Central memory CD8-positive, alpha-beta T cell (primary cell): ENCODE measurements around the gene SEMA5A.

Experiments
- ATAC-seq: fragments of 150-1000 bp; cut with Tn5 transposase; replicated peaks from 2 replicates; pipeline ENCODE4 v1.10.0; 2022; ENCODE audit warnings: mild to moderate bottlenecking, moderate FRiP score, moderate number of reproducible peaks; ENCODE audit not compliant: poor library complexity, severe bottlenecking; ENCODE audit errors: extremely low read depth
- DNase-seq, 2 donors: peaks; one replicate each; pipeline ENCODE4 v3.0.0; 2021; ENCODE audit warnings: low spot score in 2 of 2
- H3K27ac Mint-ChIP-seq: one replicate; pipeline ENCODE4 v1.8.0; 2022; ENCODE audit warnings: low read depth, mild to moderate bottlenecking, moderate library complexity, mixed read lengths
- H3K27me3 Mint-ChIP-seq: one replicate; pipeline ENCODE4 v1.8.0; 2022; ENCODE audit warnings: mixed read lengths
- H3K36me3 Mint-ChIP-seq: one replicate; pipeline ENCODE4 v1.8.0; 2022; ENCODE audit warnings: mild to moderate bottlenecking, moderate library complexity, mixed read lengths; ENCODE audit not compliant: insufficient read depth
- H3K4me1 Mint-ChIP-seq: one replicate; pipeline ENCODE4 v1.8.0; 2022; ENCODE audit warnings: mixed read lengths
- H3K4me3 Mint-ChIP-seq: one replicate; pipeline ENCODE4 v1.8.0; 2022; ENCODE audit warnings: mild to moderate bottlenecking, moderate library complexity, mixed read lengths
- H3K9me3 Mint-ChIP-seq: one replicate; pipeline ENCODE4 v1.8.0; 2022; ENCODE audit warnings: mixed read lengths

Gene SEMA5A

GRCh38 chr5:9498541-9499497 lies 47.1 kb downstream of the SEMA5A start:
- peaks cover 18% of the 10 kb centered on the region for H3K9me3 Mint-ChIP-seq
- ATAC-seq (no peak), DNase-seq (no peak)
- no peaks in the 10 kb centered on the region for H3K4me1 Mint-ChIP-seq
- H3K27me3 Mint-ChIP-seq, result no peaks in the 10 kb centered on the region
- no peaks in the 10 kb centered on the region for H3K36me3 Mint-ChIP-seq
- H3K4me3 Mint-ChIP-seq, result no peak overlapping the region
- no peak overlapping the region for H3K27ac Mint-ChIP-seq

DNA sequence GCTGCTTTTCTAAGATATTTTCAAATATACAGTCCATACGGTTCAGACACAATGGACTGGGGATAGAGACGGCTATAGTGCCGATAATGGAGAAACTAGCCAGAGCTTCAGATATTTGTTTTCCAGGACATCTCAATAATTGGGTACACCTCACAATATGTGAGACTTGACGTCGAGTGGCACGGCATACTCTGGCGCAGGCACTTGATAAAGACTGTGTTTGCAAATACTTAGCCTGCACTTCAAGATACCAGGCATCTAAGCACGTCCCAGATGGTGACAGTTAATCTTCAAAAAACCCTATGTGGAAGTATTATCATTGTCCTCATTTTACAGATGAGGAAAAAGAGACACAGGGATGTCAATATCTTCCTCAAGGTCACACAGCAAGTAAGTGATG lies 48.5 kb downstream of the SEMA5A start:
- Mint-ChIP-seq H3K27me3 (no peaks in the 10 kb centered on the region), H3K4me3 (no peak overlapping the region), H3K4me1 (no peaks in the 10 kb centered on the region), H3K27ac (no peak overlapping the region), H3K36me3 (no peaks in the 10 kb centered on the region), H3K9me3 (peaks cover 10% of the 10 kb centered on the region)
- ATAC-seq, result no peak
- DNase-seq, result no peak

GRCh38 chr5:9496801-9497200 lies 49.1 kb downstream of the SEMA5A start:
- Mint-ChIP-seq H3K36me3 (no peaks in the 10 kb centered on the region), H3K27ac (no peak overlapping the region), H3K9me3 (peaks cover 13% of the 10 kb centered on the region), H3K4me3 (no peak overlapping the region), H3K4me1 (no peaks in the 10 kb centered on the region), H3K27me3 (no peaks in the 10 kb centered on the region)
- DNase-seq (no peak), ATAC-seq (no peak)

- Mint-ChIP-seq H3K4me1 (no peaks in the 10 kb centered on the region), H3K9me3 (peaks cover 14% of the 10 kb centered on the region), H3K36me3 (no peaks in the 10 kb centered on the region), H3K4me3 (no peak overlapping the region), H3K27me3 (no peaks in the 10 kb centered on the region), H3K27ac (no peak overlapping the region)
- DNase-seq (no peak), ATAC-seq (no peak)
Observed at GRCh38 chr5:9495121-9495520, 50.8 kb downstream of the SEMA5A start.

DNA sequence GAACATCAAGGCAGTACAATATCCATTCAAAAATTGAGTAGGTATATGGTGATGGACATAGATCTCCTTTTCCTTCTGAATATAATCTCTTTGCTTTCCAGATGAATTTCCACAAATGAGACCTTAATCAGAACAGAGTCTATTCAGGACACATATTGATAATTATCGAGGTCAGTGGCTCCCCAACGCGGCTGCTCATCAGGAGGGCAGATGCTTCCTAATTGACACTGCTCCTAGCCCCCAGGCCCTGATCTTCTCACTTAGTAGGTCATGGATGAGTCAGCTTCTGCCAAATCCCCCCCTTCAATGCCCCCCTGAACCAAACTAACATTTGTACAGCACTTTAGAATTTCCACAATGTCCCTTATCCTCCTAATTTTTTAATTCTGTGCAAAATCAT lies 51.6 kb downstream of the SEMA5A start:
- DNase-seq (no peak), ATAC-seq (no peak)
- no peak overlapping the region for H3K27ac Mint-ChIP-seq
- H3K9me3 Mint-ChIP-seq, result peaks cover 14% of the 10 kb centered on the region
- H3K36me3 Mint-ChIP-seq, result no peaks in the 10 kb centered on the region
- H3K4me3 Mint-ChIP-seq, result no peak overlapping the region
- H3K27me3 Mint-ChIP-seq, result no peaks in the 10 kb centered on the region
- no peaks in the 10 kb centered on the region for H3K4me1 Mint-ChIP-seq

DNA sequence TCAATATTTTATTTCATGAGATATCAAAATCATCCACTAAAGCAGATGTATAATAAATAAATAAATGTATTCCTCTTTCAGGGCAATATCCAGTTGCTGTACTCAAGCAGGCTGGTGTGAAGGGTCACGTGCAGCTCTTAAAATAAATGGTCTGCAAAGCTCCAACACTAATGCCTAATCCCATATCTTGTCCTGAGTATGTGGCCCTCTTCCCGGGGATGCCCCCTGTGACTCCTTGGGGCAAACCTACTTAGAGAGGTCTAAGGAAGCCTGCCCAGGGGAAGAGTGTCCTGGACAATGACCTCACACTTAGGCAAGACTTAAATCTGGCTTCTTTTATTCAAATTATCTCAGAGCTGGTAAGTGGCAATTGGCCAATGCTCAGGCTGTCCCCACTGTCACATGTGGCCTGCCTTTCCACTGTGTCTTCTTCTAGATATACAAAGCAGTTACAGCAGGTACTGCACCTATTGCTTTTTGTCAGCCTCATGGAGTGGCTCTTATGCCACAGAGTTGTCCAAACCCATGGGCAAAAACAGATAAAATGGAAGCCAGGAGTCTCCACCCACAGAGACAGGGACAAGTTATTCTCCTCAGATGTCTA lies 55.3 kb downstream of the SEMA5A start:
- Mint-ChIP-seq H3K27ac (no peak overlapping the region), H3K9me3 (peaks cover 25% of the 10 kb centered on the region), H3K4me1 (no peaks in the 10 kb centered on the region), H3K36me3 (no peaks in the 10 kb centered on the region), H3K27me3 (no peaks in the 10 kb centered on the region), H3K4me3 (no peak overlapping the region)
- no peak for ATAC-seq
- DNase-seq, result no peak

- no peak overlapping the region for H3K4me3 Mint-ChIP-seq
- DNase-seq (no peak), ATAC-seq (no peak)
- H3K36me3 Mint-ChIP-seq, result no peaks in the 10 kb centered on the region
- peaks cover 32% of the 10 kb centered on the region for H3K9me3 Mint-ChIP-seq
- H3K4me1 Mint-ChIP-seq, result no peaks in the 10 kb centered on the region
- no peak overlapping the region for H3K27ac Mint-ChIP-seq
- H3K27me3 Mint-ChIP-seq, result no peaks in the 10 kb centered on the region
Observed at GRCh38 chr5:9483779-9484178, 62.1 kb downstream of the SEMA5A start.

DNA sequence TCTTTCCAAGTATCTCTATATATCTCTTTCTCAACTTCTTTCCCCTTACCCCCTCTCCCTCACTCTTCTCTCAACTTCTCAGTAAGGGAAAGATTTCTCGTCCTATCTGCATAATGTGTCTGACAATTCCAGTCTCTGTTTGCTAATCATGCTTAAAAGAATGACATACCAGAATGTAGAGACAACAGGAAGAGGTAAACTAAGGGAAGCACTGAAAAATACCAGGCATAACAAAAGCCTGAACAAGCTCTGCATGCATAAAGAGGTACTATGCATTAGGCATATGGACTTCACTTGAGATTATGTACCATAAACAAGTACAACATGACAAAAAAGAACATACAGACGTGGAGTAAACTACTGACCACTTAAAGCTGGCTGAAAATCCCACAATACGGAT lies 62.6 kb downstream of the SEMA5A start:
- ATAC-seq (no peak), DNase-seq (no peak)
- Mint-ChIP-seq H3K4me1 (no peaks in the 10 kb centered on the region), H3K36me3 (no peaks in the 10 kb centered on the region), H3K27me3 (no peaks in the 10 kb centered on the region), H3K9me3 (peaks cover 38% of the 10 kb centered on the region), H3K4me3 (no peak overlapping the region), H3K27ac (no peak overlapping the region)

DNA sequence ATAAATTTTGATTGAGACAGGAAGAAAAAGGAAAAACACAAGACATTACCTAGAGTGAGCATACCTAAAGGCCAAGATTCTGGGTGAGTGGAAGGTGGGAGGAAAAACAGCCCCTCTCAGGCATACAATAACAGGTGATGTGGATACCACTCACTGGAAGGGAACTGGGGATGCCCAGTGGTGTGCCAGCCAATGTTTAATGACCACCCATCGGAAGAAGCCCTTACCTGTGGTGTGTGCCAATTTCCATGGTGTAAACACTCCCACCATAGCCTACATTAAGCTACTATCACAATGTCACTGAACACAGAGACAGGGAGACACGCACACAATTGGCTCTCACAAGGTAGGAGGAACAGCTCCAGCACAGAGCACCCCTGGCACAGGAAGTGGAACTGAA lies 63.5 kb downstream of the SEMA5A start:
- H3K4me1 Mint-ChIP-seq, result no peaks in the 10 kb centered on the region
- no peak for ATAC-seq
- H3K36me3 Mint-ChIP-seq, result no peaks in the 10 kb centered on the region

GRCh38 chr5:9480499-9480898 lies 65.4 kb downstream of the SEMA5A start:
- Mint-ChIP-seq H3K4me3 (no peak overlapping the region), H3K27me3 (no peaks in the 10 kb centered on the region), H3K4me1 (no peaks in the 10 kb centered on the region), H3K27ac (no peak overlapping the region), H3K9me3 (peaks cover 34% of the 10 kb centered on the region), H3K36me3 (no peaks in the 10 kb centered on the region)
- ATAC-seq, result no peak
- DNase-seq, result no peak

More for the DNA sequence above, 63.5 kb downstream of the SEMA5A start:
- peaks cover 43% of the 10 kb centered on the region for H3K9me3 Mint-ChIP-seq
- H3K4me3 Mint-ChIP-seq, result no peak overlapping the region
- H3K27me3 Mint-ChIP-seq, result no peaks in the 10 kb centered on the region
- H3K27ac Mint-ChIP-seq, result no peak overlapping the region
- DNase-seq, result no peak

GRCh38 chr5:9479990-9480389 lies 65.9 kb downstream of the SEMA5A start:
- no peak for ATAC-seq
- Mint-ChIP-seq H3K9me3 (peaks cover 39% of the 10 kb centered on the region), H3K27ac (no peak overlapping the region), H3K27me3 (no peaks in the 10 kb centered on the region), H3K36me3 (no peaks in the 10 kb centered on the region), H3K4me3 (no peak overlapping the region), H3K4me1 (no peaks in the 10 kb centered on the region)
- DNase-seq, result no peak

DNA sequence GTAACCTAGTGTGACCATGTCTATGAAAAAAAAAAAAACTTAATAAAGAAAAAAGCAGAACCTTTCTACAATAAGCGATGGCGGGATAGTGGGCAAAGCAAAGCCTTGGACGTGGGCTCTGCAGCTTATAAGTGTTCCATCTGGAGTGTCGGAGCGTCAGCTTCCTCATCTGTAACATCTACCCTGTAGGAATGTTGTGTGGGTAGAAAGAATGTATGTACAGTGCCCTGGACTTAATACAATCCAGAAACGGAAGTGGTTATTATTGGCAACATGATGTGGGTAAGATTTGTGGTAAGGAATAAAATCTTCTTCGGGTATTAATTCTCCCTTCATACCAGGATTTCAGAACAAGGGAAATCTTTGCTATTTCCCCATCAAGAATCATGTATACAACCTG lies 66.5 kb downstream of the SEMA5A start:
- no peak for ATAC-seq
- peaks cover 43% of the 10 kb centered on the region for H3K9me3 Mint-ChIP-seq
- no peaks in the 10 kb centered on the region for H3K27me3 Mint-ChIP-seq
- no peaks in the 10 kb centered on the region for H3K36me3 Mint-ChIP-seq
- H3K27ac Mint-ChIP-seq, result no peak overlapping the region
- no peaks in the 10 kb centered on the region for H3K4me1 Mint-ChIP-seq
- H3K4me3 Mint-ChIP-seq, result no peak overlapping the region
- no peak for DNase-seq

DNA sequence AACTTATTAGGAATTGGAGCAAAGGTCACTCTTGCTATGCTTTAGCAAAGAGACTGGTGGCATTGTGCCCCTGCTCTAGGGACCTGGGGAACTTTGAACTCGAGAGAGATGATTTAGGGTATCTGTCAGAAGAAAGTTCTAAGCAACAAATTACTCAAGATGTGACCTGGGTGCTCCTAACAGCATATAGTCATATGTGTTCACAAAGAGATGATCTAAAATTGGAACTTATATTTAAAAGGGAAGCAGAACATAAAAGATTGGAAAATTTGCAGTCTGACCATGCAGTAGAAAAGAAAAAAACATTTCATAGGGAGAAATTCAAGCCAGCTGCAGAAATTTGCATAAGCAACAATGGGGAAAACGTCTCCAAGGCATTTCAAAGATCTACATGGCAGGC lies 68.3 kb downstream of the SEMA5A start:
- no peaks in the 10 kb centered on the region for H3K27me3 Mint-ChIP-seq

More for the DNA sequence above, 68.3 kb downstream of the SEMA5A start:
- Mint-ChIP-seq H3K27ac (no peak overlapping the region), H3K4me1 (no peaks in the 10 kb centered on the region), H3K4me3 (no peak overlapping the region), H3K9me3 (peaks cover 47% of the 10 kb centered on the region), H3K36me3 (no peaks in the 10 kb centered on the region)
- DNase-seq (no peak), ATAC-seq (no peak)
